Cardiac muscle cell (in vitro differentiated cells and primary cell): ENCODE results near the gene PLSCR1. TPM values are rescaled to one million over a fixed set of nuclear protein-coding genes. Genes with fewer than 3 reads are reported as not detected.

Experiments
- DNase-seq, 2 donors: peaks; one replicate each; pipeline versions ENCODE4 v3.0.0 to v3.0.0-alpha.2; 2010 to 2017; ENCODE audit warnings: low read depth in 1 of 2, low spot score in 1 of 2
- H3K27ac ChIP-seq: fragments of 200-600 bp; sonication (generic); 2 replicates; pipeline ENCODE4 v1.5.1; 2016
- H3K27me3 ChIP-seq: fragments of 200-600 bp; sonication (generic); 2 replicates; pipeline ENCODE4 v1.6.0; 2016; ENCODE audit warnings: control low read depth
- H3K36me3 ChIP-seq: fragments of 200-600 bp; sonication (generic); 2 replicates; pipeline ENCODE4 v1.5.1; 2016; ENCODE audit warnings: control low read depth
- H3K4me1 ChIP-seq: fragments of 200-600 bp; sonication (generic); 2 replicates; pipeline ENCODE4 v1.8.1; 2017; ENCODE audit warnings: low read depth, mild to moderate bottlenecking, mixed run types
- H3K4me3 ChIP-seq: fragments of 200-600 bp; sonication (generic); 2 replicates; pipeline ENCODE4 v1.5.1; 2016; ENCODE audit warnings: mild to moderate bottlenecking
- H3K9me3 ChIP-seq: fragments of 200-600 bp; sonication (generic); 2 replicates; pipeline ENCODE4 v1.5.1; 2017; ENCODE audit warnings: low read depth, mild to moderate bottlenecking, control low read depth
- polyA plus RNA-seq: library from polyadenylated mRNA; unstranded; fragments of >200 nt; fragmentation: Nextera tagmentation; extraction: Ambion mirVana; gene quantifications from 2 replicates; pipeline ENCODE4 v1.2.1, GENCODE V29; 2016
- total RNA-seq: library from RNA; depleted of rRNA; stranded (reverse); fragments of >200 nt; gene quantifications from 2 replicates; pipeline ENCODE4 v1.2.3, GENCODE V29; 2016
- TF ChIP-seq, protein P1 (sequence below): IDR thresholded peaks from 2 replicates; pipeline ENCODE4 v1.5.1; 2012; ENCODE audit warnings: low read depth, mild to moderate bottlenecking, low read length

PLSCR1 gene
- total and polyA plus RNA-seq, 2 experiments from 2014 or later: 20.3 to 22.8 TPM

DNA sequence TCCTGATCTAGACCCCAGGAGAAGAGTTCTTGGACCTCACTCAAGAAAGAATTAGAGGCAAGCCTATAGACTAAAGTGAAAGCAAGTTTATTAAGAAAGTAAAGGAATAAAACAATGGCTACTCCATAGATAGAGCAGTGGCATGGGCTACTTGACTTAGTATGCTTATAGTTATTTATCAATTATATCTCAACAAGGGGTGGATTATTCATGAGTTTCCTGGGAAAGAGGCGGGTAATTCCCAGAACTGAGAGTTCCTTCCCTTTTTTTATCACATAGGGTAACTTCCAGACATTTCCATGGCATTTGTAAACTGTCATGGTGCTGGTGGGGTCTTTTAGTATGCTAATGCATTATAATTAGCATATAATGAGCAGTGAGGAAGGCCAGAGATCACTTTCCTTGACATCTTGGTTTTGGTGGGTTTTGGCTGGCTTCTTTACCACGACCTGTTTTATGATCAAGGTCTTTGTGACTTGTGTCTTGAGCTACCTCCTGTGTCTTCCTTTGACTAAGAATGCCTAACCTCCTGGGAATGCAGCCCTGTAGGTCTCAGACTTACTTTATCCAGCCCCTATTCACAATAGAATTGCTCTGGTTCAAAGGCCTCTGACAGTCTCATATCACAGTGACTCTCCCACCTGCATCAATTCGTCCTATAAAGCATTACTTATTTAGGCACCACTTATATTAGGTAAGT lies 39.8 kb downstream of the PLSCR1 start:
- Histone ChIP-seq H3K27me3 (no peaks in the 10 kb centered on the region), H3K9me3 (no peaks in the 10 kb centered on the region), H3K4me3 (no peak overlapping the region), H3K4me1 (peaks cover 4% of the 10 kb centered on the region), H3K36me3 (no peaks in the 10 kb centered on the region), H3K27ac (no peak overlapping the region)
- TF ChIP-seq, protein P1, sequence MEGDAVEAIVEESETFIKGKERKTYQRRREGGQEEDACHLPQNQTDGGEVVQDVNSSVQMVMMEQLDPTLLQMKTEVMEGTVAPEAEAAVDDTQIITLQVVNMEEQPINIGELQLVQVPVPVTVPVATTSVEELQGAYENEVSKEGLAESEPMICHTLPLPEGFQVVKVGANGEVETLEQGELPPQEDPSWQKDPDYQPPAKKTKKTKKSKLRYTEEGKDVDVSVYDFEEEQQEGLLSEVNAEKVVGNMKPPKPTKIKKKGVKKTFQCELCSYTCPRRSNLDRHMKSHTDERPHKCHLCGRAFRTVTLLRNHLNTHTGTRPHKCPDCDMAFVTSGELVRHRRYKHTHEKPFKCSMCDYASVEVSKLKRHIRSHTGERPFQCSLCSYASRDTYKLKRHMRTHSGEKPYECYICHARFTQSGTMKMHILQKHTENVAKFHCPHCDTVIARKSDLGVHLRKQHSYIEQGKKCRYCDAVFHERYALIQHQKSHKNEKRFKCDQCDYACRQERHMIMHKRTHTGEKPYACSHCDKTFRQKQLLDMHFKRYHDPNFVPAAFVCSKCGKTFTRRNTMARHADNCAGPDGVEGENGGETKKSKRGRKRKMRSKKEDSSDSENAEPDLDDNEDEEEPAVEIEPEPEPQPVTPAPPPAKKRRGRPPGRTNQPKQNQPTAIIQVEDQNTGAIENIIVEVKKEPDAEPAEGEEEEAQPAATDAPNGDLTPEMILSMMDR: no peak
- DNase-seq: no peak

DNA sequence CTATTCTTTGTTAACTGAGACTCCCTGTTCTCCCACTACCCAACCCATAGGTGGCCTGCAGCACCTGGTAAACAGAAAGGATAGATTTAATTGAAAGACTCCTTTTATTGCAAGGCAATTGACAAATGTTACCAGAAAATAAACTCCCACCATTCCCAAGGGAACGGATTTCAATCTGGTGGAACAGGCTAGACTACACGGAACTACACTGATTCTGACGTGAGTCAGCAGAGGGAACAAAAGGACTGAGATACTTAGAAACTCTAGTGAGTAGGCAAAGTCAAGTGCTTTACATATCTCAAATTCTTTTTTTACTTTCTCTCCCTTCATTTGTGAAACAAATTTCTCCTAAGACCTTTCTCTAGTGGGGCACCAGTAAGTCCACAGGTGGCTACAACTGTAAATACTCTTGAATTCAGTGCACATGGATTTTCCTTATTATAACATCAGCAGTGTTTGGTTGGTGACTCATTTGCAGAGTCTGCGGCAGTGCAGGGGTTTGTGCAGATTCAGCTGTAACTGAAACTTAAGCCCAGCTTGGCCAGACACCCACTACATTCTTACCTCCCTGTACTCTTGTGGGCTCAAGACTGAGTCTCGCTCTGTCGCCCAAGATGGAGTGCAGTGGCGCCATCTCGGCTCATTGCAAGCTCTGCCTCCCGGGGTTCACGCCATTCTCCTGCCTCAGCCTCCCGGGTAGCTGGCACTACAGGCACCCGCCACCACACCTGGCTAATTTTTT lies 40.8 kb downstream of the PLSCR1 start:
- peak in 1 of 2 donors; percentile 89 for DNase-seq
- Histone ChIP-seq H3K27ac (no peak overlapping the region), H3K36me3 (no peaks in the 10 kb centered on the region)

DNA sequence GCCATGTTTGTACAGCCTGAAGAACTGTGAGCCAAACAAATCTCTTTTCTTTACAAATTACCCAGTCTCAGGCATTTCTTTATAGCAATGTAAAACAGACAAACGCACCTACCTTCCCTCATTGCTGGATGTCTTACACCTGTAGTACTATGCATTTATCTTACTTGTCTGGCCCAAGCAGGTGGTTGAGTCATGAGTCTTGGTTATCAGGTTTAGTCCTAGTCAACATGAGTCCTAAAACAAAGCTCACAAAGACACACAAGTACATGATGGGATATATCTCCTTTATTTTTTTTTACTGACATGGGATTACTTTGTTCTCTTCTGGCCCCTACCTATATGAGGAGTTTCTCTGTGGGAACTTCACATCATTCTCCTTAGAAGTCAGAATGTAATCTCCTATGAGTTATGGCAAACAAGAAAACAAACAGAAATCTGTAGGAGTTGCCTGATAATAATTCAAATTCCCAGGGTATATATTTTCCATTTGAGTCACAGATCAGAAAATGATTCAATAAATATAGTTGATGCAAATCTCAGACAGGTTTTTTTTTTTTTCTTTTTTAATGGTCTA lies 41.4 kb downstream of the PLSCR1 start:
- Histone ChIP-seq H3K4me1 (peaks cover 4% of the 10 kb centered on the region), H3K27me3 (no peaks in the 10 kb centered on the region), H3K4me3 (no peak overlapping the region), H3K27ac (no peak overlapping the region), H3K9me3 (no peaks in the 10 kb centered on the region), H3K36me3 (no peaks in the 10 kb centered on the region)
- TF ChIP-seq, protein P1: no peak
- DNase-seq: no peak

More for the DNA sequence above, 40.8 kb downstream of the PLSCR1 start:
- Histone ChIP-seq H3K27me3 (no peaks in the 10 kb centered on the region), H3K4me1 (peaks cover 4% of the 10 kb centered on the region), H3K9me3 (no peaks in the 10 kb centered on the region), H3K4me3 (no peak overlapping the region)
- TF ChIP-seq, protein P1: no peak

DNA sequence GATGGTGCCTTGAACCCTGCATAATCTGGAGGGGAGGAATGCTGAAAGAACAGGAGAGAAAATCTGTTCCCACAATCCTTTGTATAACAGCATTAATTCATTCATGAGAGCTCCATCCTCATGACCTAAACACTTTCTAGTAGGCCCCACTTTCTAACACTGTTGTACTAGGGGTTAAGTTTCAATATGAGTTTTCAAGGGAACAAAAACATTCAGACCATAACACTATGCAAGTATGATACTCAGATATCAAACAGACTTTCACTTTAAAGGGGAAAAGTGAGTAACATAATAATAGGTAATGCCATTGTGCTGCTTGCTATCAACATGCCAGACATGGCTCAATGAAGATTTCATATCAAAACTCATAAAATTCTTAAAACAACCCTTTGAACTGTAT lies 42.7 kb downstream of the PLSCR1 start:
- Histone ChIP-seq H3K27ac (no peak overlapping the region), H3K4me3 (no peak overlapping the region), H3K27me3 (no peaks in the 10 kb centered on the region), H3K9me3 (no peaks in the 10 kb centered on the region), H3K36me3 (no peaks in the 10 kb centered on the region), H3K4me1 (no peaks in the 10 kb centered on the region)
- TF ChIP-seq, protein P1: no peak
- DNase-seq: no peak

DNA sequence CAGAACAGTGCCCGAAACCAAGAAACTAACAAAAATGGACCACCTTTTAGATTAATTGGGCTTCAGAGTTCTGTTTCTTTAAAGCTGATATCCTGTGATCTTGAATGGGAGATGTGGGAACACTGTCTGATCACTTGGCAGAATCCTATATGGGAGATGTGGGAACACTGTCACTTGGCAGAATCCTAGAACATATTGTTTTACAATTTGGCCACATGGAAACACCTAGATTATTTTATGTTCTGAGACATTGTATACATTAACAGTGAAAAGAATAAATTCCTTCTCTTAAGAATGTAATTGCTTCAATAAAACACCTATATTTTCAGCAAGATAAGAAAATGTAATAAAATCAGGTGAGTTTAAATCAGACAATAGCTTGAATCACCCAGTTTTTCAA lies 44.7 kb downstream of the PLSCR1 start:
- Histone ChIP-seq H3K27me3 (no peaks in the 10 kb centered on the region), H3K4me1 (no peaks in the 10 kb centered on the region), H3K9me3 (no peaks in the 10 kb centered on the region), H3K36me3 (no peaks in the 10 kb centered on the region), H3K27ac (no peak overlapping the region), H3K4me3 (no peak overlapping the region)
- DNase-seq: no peak
- TF ChIP-seq, protein P1: no peak
